Activated gamma-delta T cell treated with anti-CD3 and anti-CD28 coated beads, Interleukin-2, amount 50 U/mL, for 16 hours (primary cell): ENCODE data around the gene SPATA31A7.
"Not testable (repeated sequence)": the region's sequence is repeated elsewhere in the genome, so short reads cannot be mapped to it uniquely, and the experiment has no call there.

Experiments used
- DNase-seq: peaks from one replicate; pipeline ENCODE4 v3.0.0-alpha.2; 2020; ENCODE audit warnings: low read depth

SPATA31A7 gene

GRCh38 chr9:61189736-61190135, at the start of gene SPATA31A7:
Gene SPATA31A7 (plus strand): TSS chr9:61190036. CDS start chr9:61190065, 29 bp downstream.
- not testable (repeated sequence) for DNase-seq

DNA sequence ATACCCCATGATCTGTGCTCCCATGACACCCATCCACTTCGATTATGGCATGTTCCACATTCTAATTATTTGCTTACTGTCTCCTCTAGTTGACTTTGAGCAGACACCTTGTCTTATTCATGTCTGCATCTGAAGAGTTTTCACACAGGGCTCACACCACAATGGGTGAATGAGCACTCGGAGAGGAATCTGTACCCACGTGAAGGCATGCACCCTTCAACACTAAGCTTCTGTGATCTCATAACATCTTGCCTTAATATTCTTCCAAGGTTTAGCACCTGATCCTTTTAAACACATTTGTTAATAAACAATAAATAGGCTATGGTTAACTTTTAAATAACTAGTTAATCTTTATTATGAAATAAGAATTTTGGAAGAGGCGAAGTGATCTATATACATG, 36.6 kb downstream of the SPATA31A7 start:
- DNase-seq = not testable (repeated sequence)
